GM23338 (cell line): ENCODE results near the gene ITGB2. TPM values are rescaled to one million over a fixed set of nuclear protein-coding genes. Genes with fewer than 3 reads are reported as not detected.

Experiments used
- ATAC-seq: fragments of 200-7000 bp; cut with Tn5 transposase; 3 replicates; pipeline ENCODE4 v1.9.1; 2020
- DNase-seq: peaks from one replicate; pipeline ENCODE4 v3.0.0-alpha.2; 2015; ENCODE audit warnings: low spot score
- H2AFZ ChIP-seq: fragments of 200-600 bp; sonication (generic); 2 replicates; pipeline ENCODE4 v1.8.0; 2016; ENCODE audit warnings: antibody characterized with exemption, mild to moderate bottlenecking, moderate library complexity
- H3F3A ChIP-seq: fragments of 200-600 bp; sonication (generic); replicated peaks from 2 replicates; pipeline ENCODE4 v1.8.0; 2017; ENCODE audit warnings: antibody characterized with exemption, mixed run types, low read depth
- H3K27ac ChIP-seq: fragments of 200-600 bp; sonication (generic); 2 replicates; pipeline ENCODE4 v1.6.1; 2016; ENCODE audit warnings: low read depth
- H3K27me3 ChIP-seq: fragments of 200-600 bp; sonication (generic); 2 replicates; pipeline ENCODE4 v1.8.0; 2016; ENCODE audit warnings: mild to moderate bottlenecking, mixed run types, moderate library complexity; ENCODE audit not compliant: insufficient read depth
- H3K36me3 ChIP-seq: fragments of 200-600 bp; sonication (generic); 2 replicates; pipeline ENCODE4 v1.8.0; 2016; ENCODE audit warnings: mild to moderate bottlenecking; ENCODE audit not compliant: insufficient read depth
- H3K4me1 ChIP-seq: fragments of 200-600 bp; sonication (generic); 2 replicates; pipeline ENCODE4 v1.8.0; 2016; ENCODE audit warnings: mild to moderate bottlenecking, moderate library complexity; ENCODE audit not compliant: insufficient read depth
- H3K4me2 ChIP-seq: fragments of 200-600 bp; sonication (generic); 2 replicates; pipeline ENCODE4 v1.7.1; 2017; ENCODE audit warnings: mixed run types
- H3K4me3 ChIP-seq: fragments of 200-600 bp; sonication (generic); 2 replicates; pipeline ENCODE4 v1.6.1; 2016; ENCODE audit warnings: mixed run types
- H3K79me2 ChIP-seq: fragments of 200-600 bp; sonication (generic); replicated peaks from 2 replicates; pipeline ENCODE4 v1.8.0; 2017; ENCODE audit warnings: mild to moderate bottlenecking; ENCODE audit not compliant: insufficient read depth
- H3K9me2 ChIP-seq: fragments of 200-600 bp; sonication (generic); 2 replicates; pipeline ENCODE4 v1.8.0; 2017; ENCODE audit not compliant: insufficient read depth
- H4K20me1 ChIP-seq: fragments of 200-600 bp; sonication (generic); replicated peaks from 2 replicates; pipeline ENCODE4 v1.8.0; 2017; ENCODE audit warnings: mild to moderate bottlenecking; ENCODE audit not compliant: insufficient read depth
- H3K27ac Mint-ChIP-seq: 2 replicates; pipeline ENCODE4 v1.8.0; 2020; ENCODE audit warnings: inconsistent platforms, mild to moderate bottlenecking, moderate library complexity, mixed read lengths
- H3K27me3 Mint-ChIP-seq: 3 replicates; pipeline ENCODE4 v1.8.0; 2022; ENCODE audit warnings: low read depth, mild to moderate bottlenecking, moderate library complexity, mixed read lengths, inconsistent platforms; ENCODE audit not compliant: insufficient read depth, poor library complexity
- H3K36me3 Mint-ChIP-seq: 3 replicates; pipeline ENCODE4 v1.8.0; 2021; ENCODE audit warnings: low read depth, mild to moderate bottlenecking, inconsistent platforms, moderate library complexity, mixed read lengths
- H3K4me1 Mint-ChIP-seq: 3 replicates; pipeline ENCODE4 v1.8.0; 2020; ENCODE audit warnings: mild to moderate bottlenecking, inconsistent platforms, mixed read lengths
- H3K4me3 Mint-ChIP-seq: 3 replicates; pipeline ENCODE4 v1.8.0; 2021; ENCODE audit warnings: moderate library complexity, mild to moderate bottlenecking, inconsistent platforms, mixed read lengths
- H3K9me3 Mint-ChIP-seq: 3 replicates; pipeline ENCODE4 v1.8.0; 2020; ENCODE audit warnings: moderate library complexity, mild to moderate bottlenecking, inconsistent platforms, mixed read lengths
- CREB1 ChIP-seq: fragments of 250-450 bp; sonication (Bioruptor Pico); IDR thresholded peaks from 2 replicates; pipeline ENCODE4 v1.5.0; 2020; ENCODE audit warnings: low read depth, mild to moderate bottlenecking, moderate library complexity
- EZH2 ChIP-seq: fragments of 200-600 bp; sonication (generic); IDR thresholded peaks from one replicate; pipeline ENCODE4 v1.8.0; 2017; ENCODE audit warnings: antibody characterized with exemption, mild to moderate bottlenecking, low read depth; ENCODE audit not compliant: unreplicated experiment
- EZH2phosphoT487 ChIP-seq: fragments of 200-600 bp; sonication (generic); IDR thresholded peaks from one replicate; pipeline ENCODE4 v1.8.1; 2018; ENCODE audit warnings: antibody characterized with exemption; ENCODE audit not compliant: unreplicated experiment
- JUNB ChIP-seq: IDR thresholded peaks from one replicate; pipeline ENCODE4 v1.6.1; 2016; ENCODE audit warnings: antibody characterized with exemption; ENCODE audit not compliant: unreplicated experiment
- NANOG ChIP-seq: IDR thresholded peaks from 2 replicates; pipeline ENCODE4 v1.6.1; 2016; ENCODE audit warnings: antibody characterized with exemption, borderline replicate concordance
- ZNF114 ChIP-seq: fragments of 250-450 bp; sonication (Bioruptor Pico); IDR thresholded peaks from 2 replicates; pipeline ENCODE4 v1.5.0; 2020; ENCODE audit warnings: mild to moderate bottlenecking, moderate library complexity
- polyA plus RNA-seq: library from polyadenylated mRNA; unstranded; fragments of >200 nt; fragmentation: Nextera tagmentation; extraction: Ambion mirVana; gene quantifications from 2 replicates; pipeline ENCODE4 v1.2.1, GENCODE V29; 2016
- total RNA-seq: library from RNA; depleted of rRNA; stranded (reverse); fragments of >200 nt; shearing (Covaris generic); gene quantifications from 2 replicates; pipeline ENCODE4 v1.2.3, GENCODE V29; 2014
- TF ChIP-seq, protein P1 (sequence below): fragments of 250-450 bp; sonication (Bioruptor Pico); IDR thresholded peaks from 2 replicates; pipeline ENCODE4 v1.5.0; 2020; ENCODE audit warnings: mild to moderate bottlenecking, moderate library complexity
- TF ChIP-seq, protein P2 (sequence below): IDR thresholded peaks from one replicate; pipeline ENCODE4 v1.6.1; 2018; ENCODE audit warnings: antibody characterized with exemption; ENCODE audit not compliant: unreplicated experiment
- TF ChIP-seq, protein P3 (sequence below): IDR thresholded peaks from 2 replicates; pipeline ENCODE4 v1.6.1; 2016; ENCODE audit warnings: antibody characterized with exemption

Gene ITGB2
- total and polyA plus RNA-seq, 2 experiments from 2014 or later = 0.44 to 0.63 TPM

DNA sequence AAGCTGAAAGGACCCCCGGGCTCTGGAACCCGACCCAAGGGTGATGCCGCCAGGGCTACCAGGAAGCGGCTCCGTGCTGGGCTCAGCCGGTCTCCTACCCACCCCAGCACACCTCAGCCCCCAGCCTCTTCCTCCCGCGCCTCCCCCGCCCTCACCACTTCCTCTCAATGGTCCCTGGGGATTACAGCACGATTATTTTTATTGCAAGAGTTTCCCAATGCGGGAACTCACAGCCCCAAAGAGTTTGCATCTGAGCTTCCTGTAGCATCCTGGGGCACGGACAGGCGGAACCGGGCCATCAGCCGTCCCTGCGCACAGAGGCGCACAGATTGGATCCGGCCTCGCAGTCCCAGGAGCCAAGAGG lies 10.4 kb upstream of the ITGB2 start:
- ATAC-seq = peak; percentile 10
- peak; percentile 57 for DNase-seq
- Histone ChIP-seq H3K4me3 (peak overlapping the region; percentile 61), H3K9me2 (no peaks in the 10 kb centered on the region), H3K36me3 (no peaks in the 10 kb centered on the region), H4K20me1 (no peaks in the 10 kb centered on the region), H3K4me2 (peak overlapping the region; percentile 90), H2AFZ (peak overlapping the region; percentile 92), H3K79me2 (no peaks in the 10 kb centered on the region), H3K27me3 (peaks cover 85% of the 10 kb centered on the region), H3K4me1 (peaks cover 32% of the 10 kb centered on the region), H3F3A (no peaks in the 10 kb centered on the region; the same call in 1 of the 2 replicates), H3K27ac (no peak overlapping the region)
- Mint-ChIP-seq H3K36me3 (no peaks in the 10 kb centered on the region), H3K4me3 (peak overlapping the region; percentile 70), H3K27ac (no peak overlapping the region), H3K9me3 (no peaks in the 10 kb centered on the region), H3K27me3 (peaks cover 79% of the 10 kb centered on the region), H3K4me1 (peaks cover 45% of the 10 kb centered on the region)
- TF ChIP-seq, protein P1, sequence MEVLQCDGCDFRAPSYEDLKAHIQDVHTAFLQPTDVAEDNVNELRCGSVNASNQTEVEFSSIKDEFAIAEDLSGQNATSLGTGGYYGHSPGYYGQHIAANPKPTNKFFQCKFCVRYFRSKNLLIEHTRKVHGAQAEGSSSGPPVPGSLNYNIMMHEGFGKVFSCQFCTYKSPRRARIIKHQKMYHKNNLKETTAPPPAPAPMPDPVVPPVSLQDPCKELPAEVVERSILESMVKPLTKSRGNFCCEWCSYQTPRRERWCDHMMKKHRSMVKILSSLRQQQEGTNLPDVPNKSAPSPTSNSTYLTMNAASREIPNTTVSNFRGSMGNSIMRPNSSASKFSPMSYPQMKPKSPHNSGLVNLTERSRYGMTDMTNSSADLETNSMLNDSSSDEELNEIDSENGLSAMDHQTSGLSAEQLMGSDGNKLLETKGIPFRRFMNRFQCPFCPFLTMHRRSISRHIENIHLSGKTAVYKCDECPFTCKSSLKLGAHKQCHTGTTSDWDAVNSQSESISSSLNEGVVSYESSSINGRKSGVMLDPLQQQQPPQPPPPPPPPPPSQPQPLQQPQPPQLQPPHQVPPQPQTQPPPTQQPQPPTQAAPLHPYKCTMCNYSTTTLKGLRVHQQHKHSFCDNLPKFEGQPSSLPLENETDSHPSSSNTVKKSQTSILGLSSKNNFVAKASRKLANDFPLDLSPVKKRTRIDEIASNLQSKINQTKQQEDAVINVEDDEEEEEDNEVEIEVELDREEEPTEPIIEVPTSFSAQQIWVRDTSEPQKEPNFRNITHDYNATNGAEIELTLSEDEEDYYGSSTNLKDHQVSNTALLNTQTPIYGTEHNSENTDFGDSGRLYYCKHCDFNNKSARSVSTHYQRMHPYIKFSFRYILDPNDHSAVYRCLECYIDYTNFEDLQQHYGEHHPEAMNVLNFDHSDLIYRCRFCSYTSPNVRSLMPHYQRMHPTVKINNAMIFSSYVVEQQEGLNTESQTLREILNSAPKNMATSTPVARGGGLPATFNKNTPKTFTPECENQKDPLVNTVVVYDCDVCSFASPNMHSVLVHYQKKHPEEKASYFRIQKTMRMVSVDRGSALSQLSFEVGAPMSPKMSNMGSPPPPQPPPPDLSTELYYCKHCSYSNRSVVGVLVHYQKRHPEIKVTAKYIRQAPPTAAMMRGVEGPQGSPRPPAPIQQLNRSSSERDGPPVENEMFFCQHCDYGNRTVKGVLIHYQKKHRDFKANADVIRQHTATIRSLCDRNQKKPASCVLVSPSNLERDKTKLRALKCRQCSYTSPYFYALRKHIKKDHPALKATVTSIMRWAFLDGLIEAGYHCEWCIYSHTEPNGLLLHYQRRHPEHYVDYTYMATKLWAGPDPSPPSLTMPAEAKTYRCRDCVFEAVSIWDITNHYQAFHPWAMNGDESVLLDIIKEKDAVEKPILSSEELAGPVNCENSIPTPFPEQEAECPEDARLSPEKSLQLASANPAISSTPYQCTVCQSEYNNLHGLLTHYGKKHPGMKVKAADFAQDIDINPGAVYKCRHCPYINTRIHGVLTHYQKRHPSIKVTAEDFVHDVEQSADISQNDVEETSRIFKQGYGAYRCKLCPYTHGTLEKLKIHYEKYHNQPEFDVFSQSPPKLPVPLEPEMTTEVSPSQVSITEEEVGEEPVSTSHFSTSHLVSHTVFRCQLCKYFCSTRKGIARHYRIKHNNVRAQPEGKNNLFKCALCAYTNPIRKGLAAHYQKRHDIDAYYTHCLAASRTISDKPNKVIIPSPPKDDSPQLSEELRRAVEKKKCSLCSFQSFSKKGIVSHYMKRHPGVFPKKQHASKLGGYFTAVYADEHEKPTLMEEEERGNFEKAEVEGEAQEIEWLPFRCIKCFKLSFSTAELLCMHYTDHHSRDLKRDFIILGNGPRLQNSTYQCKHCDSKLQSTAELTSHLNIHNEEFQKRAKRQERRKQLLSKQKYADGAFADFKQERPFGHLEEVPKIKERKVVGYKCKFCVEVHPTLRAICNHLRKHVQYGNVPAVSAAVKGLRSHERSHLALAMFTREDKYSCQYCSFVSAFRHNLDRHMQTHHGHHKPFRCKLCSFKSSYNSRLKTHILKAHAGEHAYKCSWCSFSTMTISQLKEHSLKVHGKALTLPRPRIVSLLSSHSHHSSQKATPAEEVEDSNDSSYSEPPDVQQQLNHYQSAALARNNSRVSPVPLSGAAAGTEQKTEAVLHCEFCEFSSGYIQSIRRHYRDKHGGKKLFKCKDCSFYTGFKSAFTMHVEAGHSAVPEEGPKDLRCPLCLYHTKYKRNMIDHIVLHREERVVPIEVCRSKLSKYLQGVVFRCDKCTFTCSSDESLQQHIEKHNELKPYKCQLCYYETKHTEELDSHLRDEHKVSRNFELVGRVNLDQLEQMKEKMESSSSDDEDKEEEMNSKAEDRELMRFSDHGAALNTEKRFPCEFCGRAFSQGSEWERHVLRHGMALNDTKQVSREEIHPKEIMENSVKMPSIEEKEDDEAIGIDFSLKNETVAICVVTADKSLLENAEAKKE (CRISPR knock-in tag) = no peak
- TF ChIP-seq, protein P2, sequence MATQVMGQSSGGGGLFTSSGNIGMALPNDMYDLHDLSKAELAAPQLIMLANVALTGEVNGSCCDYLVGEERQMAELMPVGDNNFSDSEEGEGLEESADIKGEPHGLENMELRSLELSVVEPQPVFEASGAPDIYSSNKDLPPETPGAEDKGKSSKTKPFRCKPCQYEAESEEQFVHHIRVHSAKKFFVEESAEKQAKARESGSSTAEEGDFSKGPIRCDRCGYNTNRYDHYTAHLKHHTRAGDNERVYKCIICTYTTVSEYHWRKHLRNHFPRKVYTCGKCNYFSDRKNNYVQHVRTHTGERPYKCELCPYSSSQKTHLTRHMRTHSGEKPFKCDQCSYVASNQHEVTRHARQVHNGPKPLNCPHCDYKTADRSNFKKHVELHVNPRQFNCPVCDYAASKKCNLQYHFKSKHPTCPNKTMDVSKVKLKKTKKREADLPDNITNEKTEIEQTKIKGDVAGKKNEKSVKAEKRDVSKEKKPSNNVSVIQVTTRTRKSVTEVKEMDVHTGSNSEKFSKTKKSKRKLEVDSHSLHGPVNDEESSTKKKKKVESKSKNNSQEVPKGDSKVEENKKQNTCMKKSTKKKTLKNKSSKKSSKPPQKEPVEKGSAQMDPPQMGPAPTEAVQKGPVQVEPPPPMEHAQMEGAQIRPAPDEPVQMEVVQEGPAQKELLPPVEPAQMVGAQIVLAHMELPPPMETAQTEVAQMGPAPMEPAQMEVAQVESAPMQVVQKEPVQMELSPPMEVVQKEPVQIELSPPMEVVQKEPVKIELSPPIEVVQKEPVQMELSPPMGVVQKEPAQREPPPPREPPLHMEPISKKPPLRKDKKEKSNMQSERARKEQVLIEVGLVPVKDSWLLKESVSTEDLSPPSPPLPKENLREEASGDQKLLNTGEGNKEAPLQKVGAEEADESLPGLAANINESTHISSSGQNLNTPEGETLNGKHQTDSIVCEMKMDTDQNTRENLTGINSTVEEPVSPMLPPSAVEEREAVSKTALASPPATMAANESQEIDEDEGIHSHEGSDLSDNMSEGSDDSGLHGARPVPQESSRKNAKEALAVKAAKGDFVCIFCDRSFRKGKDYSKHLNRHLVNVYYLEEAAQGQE = no peak
- TF ChIP-seq CREB1 (CRISPR knock-in tag) = no peak
- TF ChIP-seq NANOG = no peak
- TF ChIP-seq, protein P3, sequence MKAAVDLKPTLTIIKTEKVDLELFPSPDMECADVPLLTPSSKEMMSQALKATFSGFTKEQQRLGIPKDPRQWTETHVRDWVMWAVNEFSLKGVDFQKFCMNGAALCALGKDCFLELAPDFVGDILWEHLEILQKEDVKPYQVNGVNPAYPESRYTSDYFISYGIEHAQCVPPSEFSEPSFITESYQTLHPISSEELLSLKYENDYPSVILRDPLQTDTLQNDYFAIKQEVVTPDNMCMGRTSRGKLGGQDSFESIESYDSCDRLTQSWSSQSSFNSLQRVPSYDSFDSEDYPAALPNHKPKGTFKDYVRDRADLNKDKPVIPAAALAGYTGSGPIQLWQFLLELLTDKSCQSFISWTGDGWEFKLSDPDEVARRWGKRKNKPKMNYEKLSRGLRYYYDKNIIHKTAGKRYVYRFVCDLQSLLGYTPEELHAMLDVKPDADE = no peak
- no peak for TF ChIP-seq JUNB
- no peak for TF ChIP-seq ZNF114
- no peak for TF ChIP-seq EZH2
- no peak for TF ChIP-seq EZH2phosphoT487
